GM19023 (cell line): ENCODE data around the gene APPL2.
A peak's percentile ranks its signal among the peaks of the same experiment; 100 is the strongest.
"Not testable (repeated sequence)": the region's sequence is repeated elsewhere in the genome, so short reads cannot be mapped to it uniquely, and the experiment has no call there.

ENCODE experiments used
- ATAC-seq: cut with Tn5 transposase; IDR thresholded peaks from one replicate; pipeline ENCODE4 v1.9.1; 2021; ENCODE audit warnings: mild to moderate bottlenecking, moderate library complexity; ENCODE audit not compliant: unreplicated experiment

Gene APPL2

GRCh38 chr12:105257321-105257728 is 21.4 kb upstream of the APPL2 start:
- ATAC-seq = no peak

- no peak for ATAC-seq
Observed at GRCh38 chr12:105256921-105257320, 20.9 kb upstream of the APPL2 start.

DNA sequence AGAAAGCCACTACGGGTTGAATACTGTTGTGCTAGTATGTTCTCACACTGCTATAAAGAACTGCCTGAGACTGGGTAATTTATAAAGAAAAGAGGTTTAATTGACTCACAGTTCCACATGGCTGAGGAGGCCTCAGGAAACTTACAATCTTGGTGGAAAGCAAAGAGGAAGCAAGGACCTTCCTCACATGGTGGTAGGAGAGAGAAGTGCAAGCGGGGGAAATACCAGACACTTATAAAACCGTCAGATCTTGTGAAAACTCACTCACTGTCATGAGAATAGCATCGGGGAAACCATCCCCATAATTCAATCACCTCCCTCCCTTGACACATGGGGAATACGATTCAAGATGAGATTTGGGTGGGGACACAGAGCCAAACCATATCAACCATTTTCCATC is 20.5 kb upstream of the APPL2 start:
- not testable (repeated sequence) for ATAC-seq

GRCh38 chr12:105256011-105256410 is 20.0 kb upstream of the APPL2 start:
- no peak for ATAC-seq

DNA sequence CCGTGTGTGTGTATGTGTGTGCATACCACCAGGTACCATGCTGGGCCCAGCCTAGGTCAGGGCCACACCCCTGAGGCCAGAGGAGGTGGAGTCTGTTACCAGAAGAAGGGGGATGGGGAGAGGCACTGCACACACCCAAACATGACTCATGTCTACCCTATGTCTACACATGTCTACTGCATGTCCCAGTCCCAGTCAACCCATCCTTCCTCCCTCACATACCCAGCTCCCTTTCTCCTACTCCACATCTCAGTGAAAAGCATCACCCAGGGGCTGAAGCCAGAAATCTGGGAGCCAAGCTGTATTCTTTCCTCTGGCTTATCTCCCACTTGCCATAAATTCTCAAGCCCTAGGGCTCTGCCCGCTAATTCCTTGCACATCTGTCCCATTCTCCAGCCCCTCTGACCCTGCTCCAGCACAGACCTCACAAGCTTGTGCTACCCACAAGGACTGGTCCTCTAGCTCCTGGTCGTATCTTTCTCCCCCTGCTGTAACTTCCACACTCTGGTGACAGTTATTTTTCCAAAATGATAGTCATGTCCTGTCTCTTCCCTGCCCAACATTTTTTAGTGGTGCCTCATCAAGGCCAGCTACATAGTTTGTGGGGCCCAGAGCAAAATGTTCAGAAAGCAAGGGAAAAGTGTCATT is 18.0 kb upstream of the APPL2 start:
- ATAC-seq = no peak

DNA sequence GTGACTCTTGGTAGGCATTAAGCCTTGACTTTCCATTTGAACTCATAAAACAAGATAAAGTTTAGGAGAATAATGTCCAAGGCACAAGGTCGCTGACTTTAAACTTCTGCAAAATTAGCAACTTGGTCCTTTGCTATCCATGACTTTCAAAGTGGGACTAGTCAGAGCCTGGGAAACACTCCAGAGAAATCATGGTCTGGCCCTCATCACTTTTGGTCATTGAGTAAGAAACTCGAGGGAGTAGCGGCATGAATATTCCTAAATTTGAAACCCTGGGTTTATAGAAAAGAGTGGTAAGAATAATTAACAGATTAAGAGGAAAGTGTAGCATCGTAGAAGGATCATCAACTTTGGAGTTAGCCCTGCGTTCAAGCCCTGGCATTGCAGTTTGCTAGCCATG is 16.9 kb upstream of the APPL2 start:
- no peak for ATAC-seq

DNA sequence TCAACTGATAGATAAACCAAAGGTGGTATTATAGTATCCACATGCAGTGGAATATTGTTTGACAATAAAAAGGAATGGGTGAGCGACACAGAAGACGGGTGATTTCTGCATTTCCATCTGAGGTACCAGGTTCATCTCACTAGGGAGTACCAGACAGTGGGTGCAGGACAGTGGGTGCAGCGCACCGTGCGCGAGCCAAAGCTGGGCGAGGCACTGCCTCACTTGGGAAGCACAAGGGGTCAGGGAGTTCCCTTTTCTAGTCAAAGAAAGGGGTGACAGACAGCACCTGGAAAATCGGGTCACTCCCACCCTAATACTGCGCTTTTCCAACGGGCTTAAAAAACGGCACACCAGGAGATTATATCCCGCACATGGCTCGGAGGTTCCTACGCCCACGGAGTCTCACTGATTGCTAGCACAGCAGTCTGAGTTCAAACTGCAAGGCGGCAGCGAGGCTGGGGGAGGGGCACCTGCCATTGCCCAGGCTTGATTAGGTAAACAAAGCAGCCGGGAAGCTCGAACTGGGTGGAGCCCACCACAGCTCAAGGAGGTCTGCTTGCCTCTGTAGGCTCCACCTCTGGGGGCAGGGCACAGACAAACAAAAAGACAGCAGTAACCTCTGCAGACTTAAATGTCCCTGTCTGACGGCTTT is 9.9 kb upstream of the APPL2 start:
- not testable (repeated sequence) for ATAC-seq

DNA sequence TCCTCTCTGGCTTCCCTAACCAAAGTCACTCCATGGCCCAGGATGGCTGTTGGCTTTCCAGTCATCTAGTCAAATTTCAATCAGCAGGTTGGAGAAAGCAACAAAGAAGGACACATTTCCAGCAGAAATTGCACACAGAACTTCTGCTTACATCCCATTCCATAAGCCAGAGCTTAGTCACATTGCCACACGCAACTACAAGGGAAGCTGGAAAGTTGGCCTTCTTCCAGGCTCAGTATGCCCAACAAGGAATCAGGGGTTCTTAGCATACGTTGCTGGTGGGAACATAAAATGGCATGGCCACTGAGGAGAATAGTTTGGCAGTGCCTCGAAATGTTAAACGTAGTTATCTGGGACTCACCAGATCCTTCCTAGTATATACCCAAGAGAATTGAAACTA is 9.3 kb upstream of the APPL2 start:
- ATAC-seq = no peak

DNA sequence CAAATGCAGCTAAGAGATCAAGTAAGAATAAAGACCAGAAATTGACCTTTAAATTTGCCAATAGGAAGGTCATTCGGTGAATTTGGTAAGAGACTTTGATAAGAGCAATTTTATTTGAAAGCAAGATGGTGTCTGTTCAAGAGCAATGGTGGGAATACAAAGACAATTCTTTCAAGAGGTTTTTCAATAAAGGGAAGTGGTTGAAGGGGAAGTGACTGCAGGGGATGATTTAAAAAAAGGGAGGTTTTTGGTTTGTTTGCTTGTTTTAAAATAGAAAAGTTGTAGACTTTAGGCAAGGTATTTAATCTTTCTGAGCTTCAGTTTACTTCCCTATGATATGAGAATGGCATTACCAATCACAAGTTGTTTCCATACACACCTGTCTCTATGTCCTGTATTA is 4.3 kb upstream of the APPL2 start:
- ATAC-seq = no peak

- no peak for ATAC-seq
Observed at GRCh38 chr12:105239304-105239703, 3.3 kb upstream of the APPL2 start.

DNA sequence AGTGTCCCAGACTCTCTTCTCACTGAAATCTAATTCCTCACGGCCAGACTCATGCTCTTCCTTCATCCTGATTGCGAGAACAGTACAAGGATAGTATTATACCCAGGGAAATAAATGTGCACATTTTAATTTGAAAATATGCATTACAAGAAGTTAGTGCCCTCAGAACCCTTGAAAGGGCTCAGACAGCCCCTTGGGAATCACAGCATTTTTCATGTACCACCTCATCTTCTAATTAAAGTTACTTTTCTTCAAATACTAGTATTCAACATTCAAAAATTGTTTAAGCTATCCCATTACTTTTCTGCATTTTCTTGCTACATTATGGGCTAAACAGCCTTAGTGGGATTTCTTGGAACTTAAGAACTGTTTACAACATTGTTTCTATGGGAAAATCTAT is 1.7 kb upstream of the APPL2 start:
- no peak for ATAC-seq

DNA sequence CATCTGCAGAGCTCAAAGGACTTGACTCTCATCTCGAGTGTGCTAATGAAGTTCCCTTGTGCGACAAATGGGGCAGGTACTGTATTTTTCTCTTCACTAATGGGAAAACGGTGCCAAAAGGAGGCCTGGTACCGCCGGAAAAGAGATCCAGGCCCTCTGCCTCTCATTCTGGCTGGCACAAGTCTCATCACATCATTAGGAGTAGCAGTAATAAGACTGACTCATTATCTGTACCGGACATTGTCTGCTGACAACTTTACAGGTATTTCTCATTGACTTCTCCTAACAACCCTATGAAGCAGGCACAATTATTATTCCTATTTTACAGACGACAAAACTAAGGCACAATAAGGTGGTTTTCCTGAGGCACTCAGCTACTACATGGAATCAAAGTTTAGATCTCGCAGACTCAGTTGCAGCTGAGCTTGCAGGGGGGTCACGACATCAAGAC is 668 bp downstream of the APPL2 start:
- ATAC-seq = peak; percentile 8

DNA sequence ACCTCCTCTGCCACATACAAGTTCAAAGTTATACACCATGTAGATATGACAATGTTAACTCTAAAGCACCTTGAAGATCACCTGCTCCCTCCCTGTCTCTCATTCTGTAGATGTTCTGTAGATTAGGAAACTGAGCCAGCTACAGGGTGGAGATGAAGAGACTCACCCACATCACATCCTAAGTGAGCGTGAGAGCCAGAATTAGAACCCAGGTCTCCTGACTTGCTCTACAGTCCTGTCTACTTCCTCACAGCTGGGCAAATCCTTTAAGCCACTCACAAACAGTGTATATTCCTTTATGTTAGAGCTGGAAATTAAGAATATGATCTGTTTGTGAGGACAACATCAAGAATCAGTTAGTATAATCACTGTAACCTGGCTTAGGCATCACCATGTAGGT is 1.8 kb downstream of the APPL2 start:
- no peak for ATAC-seq

DNA sequence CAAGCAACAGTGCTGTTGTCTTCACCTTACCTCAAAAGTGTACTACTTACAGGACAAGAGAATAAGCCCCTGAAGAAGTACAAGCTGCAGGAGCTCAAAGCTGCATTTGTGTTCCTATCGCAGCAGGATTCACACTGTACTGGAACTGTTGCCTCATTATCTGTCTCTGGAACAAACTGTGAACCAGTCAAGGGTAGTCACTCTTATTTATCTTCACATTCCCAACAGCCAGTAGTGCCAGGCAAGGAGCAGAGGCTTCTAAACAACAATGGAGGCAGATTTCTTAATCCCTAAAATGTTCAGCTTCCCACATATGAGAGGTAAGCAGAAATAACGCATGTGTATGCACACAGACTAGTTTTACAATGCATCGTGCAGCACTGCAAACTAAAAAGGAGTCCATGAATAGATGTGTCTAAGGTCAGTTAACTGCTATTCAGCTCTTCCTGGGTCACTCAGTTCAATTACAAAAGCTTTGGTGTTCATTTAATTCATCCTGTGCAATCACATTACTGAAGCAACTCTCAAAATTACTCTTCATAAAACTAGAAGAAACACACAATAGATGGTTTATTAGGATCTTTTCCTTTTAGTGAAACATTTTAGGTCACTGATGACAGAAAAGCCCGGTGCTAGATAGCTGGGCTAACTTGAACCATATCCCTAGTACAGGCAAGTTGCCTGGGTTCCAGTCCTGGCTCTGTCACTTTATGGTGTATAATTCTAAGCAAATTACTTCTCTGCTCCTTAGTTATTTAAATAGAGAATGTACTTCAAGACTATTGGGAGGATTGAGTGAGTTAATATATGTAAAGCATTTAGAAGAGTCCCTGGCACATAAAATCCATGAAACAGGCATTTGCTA is 2.7 kb downstream of the APPL2 start:
- ATAC-seq = no peak

DNA sequence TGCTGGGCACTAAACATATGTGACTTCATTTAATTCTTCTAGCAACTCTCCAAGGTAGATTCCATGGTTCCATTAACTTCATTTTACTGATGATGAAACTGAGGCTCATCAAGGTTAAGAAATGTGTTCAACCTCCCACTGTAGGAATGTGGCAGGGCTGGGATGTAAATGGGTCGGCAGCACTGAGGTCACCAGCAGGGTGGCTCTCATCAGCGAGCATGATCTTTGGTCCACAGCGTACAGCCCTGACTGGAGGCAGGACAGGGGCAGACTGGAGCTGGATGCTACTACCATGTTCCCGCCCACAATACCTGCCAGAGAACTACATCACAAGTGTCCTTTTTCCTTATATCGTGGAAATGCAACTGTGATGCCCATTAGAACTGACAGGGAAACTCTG is 4.6 kb downstream of the APPL2 start:
- ATAC-seq = no peak

DNA sequence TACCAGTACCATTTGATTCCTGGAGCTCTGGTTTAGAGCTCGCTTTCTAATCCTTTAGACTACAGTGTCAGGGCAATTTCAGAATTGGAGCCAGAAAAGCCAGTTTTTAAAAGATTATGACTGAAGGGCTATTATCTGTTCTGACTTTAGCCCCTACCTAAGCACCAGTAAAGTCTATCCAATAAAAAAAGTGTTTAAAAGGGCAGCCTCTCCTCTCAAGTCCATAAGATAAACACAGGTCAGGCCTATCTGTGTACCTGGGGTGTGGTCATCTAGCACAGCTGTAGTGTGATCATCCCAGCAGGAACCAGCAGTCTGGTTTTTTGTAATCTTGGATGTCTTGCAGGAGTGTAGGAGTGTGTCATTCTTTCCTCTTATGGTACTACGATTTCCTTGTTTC is 6.6 kb downstream of the APPL2 start:
- no peak for ATAC-seq

DNA sequence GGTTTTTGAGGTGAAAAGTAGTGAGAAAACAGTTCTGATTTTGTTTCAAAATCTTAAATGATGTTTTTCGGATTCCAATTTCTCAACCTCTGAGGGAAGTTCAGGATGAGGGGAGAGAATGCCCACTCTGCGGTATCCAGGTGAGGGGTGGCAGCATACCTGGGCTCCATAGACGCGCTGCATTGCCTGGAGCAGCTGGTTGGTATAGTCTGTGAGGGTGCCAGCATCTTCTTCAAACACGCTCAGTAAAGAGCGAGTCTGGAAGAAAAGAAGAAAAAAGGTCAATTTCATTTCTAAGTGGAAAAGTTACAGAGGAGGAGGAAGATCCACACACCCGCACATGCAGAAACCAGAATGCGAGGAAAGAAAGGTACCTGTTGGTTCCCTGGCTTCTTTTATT is 7.0 kb downstream of the APPL2 start:
- ATAC-seq = no peak

DNA sequence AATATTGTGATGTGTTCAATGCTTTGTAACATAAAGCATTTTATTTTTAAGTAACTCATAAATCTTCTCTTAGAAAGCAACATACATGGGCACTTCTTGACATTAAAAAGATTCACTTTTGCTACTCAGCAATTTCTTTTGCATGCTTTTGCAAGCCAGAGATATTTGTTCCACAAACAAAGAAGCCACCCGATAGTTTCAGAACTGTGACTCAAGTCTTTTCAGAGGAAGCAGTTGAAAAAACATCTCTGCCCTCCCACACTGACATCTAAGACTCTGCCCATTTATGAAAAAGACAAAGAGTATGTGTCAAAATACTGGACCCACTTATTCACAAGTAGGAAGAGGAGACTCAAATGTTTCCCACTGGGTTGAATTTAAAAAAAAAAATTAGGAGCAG is 7.5 kb downstream of the APPL2 start:
- no peak for ATAC-seq

GRCh38 chr12:105227879-105228278 is 8.1 kb downstream of the APPL2 start:
- no peak for ATAC-seq

DNA sequence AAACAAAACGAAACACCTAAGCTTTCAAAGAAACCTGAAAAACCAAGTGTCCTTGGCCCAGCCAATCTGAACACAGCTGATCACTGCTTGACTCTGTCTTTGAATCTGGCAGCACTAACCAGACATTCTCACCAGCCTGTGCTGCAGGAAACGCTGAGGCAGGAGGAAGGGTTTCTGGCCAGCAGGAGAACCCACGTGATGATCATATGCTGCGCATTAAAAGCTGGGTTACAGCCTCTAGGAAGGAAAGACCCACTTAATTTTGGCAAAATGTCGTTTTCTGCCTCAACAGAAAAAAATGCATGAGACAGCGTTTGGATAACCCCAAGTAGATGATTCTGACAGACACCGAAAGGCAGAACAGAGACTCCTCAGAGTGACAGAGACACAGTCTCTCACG is 9.8 kb downstream of the APPL2 start:
- ATAC-seq = no peak

GRCh38 chr12:105225505-105226015 is 10.4 kb downstream of the APPL2 start:
- ATAC-seq = no peak

GRCh38 chr12:105224399-105224798 is 11.6 kb downstream of the APPL2 start:
- ATAC-seq = no peak
